Mesodermal cell (in vitro differentiated cells): Measurements from ENCODE around the gene R3HCC1L.

Experiments
- H3K27ac ChIP-seq: 2 replicates; pipeline ENCODE4 v1.7.0; 2013; ENCODE audit warnings: mild to moderate bottlenecking, low read depth, low read length, moderate library complexity; ENCODE audit not compliant: severe bottlenecking
- H3K36me3 ChIP-seq: 2 replicates; pipeline ENCODE4 v1.7.1; 2013; ENCODE audit warnings: mild to moderate bottlenecking, low read length, moderate library complexity; ENCODE audit not compliant: control insufficient read depth, insufficient read depth
- H3K4me1 ChIP-seq: one replicate; pipeline ENCODE4 v1.7.1; 2013; ENCODE audit warnings: mild to moderate bottlenecking, low read length; ENCODE audit not compliant: insufficient read depth, control insufficient read depth, poor library complexity, severe bottlenecking
- H3K4me3 ChIP-seq: 2 replicates; pipeline ENCODE4 v1.7.0; 2013; ENCODE audit warnings: low read length, control low read depth, mild to moderate bottlenecking; ENCODE audit not compliant: insufficient read depth, poor library complexity, severe bottlenecking; ENCODE audit errors: extremely low read depth
- H3K9me3 ChIP-seq: 2 replicates; pipeline ENCODE4 v1.7.1; 2013; ENCODE audit warnings: mild to moderate bottlenecking, low read length, moderate library complexity; ENCODE audit not compliant: control insufficient read depth
- WGBS, 2 experiments: methylation state at CpG; one replicate each; pipeline ENCODE4 v1.1.5; 2013; ENCODE audit warnings: missing lambda C conversion rate in 2 of 2; ENCODE audit not compliant: insufficient coverage in 2 of 2; 5-methylcytosine and 5-hydroxymethylcytosine counted together

Gene R3HCC1L

DNA sequence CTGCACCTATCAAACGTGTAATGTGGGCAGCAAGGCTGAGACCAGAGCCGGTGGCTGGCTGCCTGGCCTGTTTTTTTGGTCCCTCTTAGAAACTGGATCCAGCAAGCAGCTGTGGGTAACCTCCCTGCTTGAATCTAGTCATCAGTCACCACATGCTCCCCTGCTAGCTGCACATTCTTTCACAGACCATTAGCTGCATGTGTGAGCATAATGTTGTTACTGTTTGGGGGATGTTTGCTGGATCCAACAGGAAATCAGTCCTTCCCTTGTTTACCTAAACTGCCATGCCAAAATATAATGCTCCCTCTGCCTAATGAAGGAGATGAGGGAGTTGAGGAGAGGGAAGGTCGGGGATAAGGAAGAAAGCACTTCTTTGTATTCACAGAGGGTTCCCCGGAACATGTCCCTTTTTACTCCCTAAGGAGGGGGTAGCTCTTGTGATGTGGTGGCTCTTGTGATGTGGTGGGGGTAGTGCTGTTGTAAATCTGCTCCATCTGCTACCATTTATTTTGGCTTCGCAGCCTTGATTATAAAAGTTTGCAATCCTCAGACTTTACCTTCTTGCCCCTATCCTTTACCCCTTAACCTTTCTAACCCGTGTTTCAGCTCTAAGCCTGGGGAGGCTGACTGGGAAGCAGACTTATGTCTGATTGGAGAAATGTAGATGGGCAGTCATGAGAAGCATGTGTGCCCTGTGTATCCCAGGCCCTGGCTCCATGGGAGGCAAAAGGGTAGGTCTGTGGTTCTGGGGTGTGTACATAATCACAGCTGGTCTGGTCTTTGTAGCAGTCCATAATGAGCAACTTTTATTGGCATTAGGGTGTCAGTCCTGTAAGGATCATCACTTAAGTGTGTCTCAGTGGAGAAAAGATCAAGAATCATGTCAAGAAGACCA lies 112.7 kb downstream of the R3HCC1L start:
- no peaks in the 10 kb centered on the region for H3K9me3 ChIP-seq
- peaks cover 67% of the 10 kb centered on the region for H3K36me3 ChIP-seq
- H3K27ac ChIP-seq: peak overlapping the region; percentile 80
- H3K4me1 ChIP-seq: peaks cover 18% of the 10 kb centered on the region
- H3K4me3 ChIP-seq: no peak overlapping the region
- WGBS, 2 experiments: 83 to 85% methylated on average over 2 of the region's 6 CpGs

DNA sequence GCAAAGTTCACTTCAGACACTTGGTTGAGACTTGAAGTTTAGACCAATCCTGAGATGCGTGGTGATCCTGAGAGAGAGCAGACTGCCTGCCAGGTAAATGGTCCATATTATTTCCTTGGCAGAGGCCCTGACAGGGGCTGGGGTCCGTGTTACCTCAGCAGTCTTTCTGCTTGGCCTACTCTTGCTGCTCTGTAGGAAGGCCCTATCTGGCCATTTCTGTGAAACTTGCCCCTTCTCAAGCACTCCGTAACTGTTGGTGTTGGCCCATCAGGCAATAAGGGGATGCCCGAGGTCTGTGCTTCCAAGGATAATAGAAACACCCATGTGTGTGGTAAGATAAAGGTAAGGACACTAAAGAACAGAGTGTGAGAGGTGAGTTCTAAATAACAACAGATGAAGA lies 113.6 kb downstream of the R3HCC1L start:
- WGBS, 2 experiments: 89 to 100% methylated on average over 3 to 4 of the region's 4 CpGs
- H3K36me3 ChIP-seq: peaks cover 67% of the 10 kb centered on the region
- peaks cover 18% of the 10 kb centered on the region for H3K4me1 ChIP-seq
- H3K4me3 ChIP-seq: no peak overlapping the region
- no peak overlapping the region for H3K27ac ChIP-seq
- H3K9me3 ChIP-seq: no peaks in the 10 kb centered on the region

DNA sequence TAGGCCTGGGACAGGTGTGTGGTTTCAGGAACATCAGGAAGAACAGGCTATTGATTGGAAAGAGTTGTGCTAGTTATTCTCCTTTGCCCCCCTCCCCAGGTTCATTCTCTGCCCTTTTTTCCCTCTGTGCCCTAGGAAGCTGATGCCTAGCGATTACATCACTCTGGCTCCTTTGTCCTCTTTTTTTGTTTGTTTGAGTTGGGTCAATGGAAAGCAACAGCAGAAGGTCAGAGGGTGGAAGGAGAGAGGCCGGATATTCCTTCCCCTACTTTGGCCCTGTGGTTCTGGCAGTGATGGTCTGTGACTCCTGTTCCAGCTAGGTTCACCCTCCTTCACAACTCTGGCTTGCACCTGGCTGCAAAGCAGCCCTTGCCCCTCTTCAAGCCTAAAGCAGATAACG lies 114.7 kb downstream of the R3HCC1L start:
- Histone ChIP-seq H3K27ac (no peak overlapping the region), H3K36me3 (peaks cover 64% of the 10 kb centered on the region), H3K9me3 (no peaks in the 10 kb centered on the region), H3K4me3 (no peak overlapping the region), H3K4me1 (peaks cover 18% of the 10 kb centered on the region)
- 75 to 88% methylated on average over 1 to 2 of the region's 3 CpGs for WGBS, 2 experiments

DNA sequence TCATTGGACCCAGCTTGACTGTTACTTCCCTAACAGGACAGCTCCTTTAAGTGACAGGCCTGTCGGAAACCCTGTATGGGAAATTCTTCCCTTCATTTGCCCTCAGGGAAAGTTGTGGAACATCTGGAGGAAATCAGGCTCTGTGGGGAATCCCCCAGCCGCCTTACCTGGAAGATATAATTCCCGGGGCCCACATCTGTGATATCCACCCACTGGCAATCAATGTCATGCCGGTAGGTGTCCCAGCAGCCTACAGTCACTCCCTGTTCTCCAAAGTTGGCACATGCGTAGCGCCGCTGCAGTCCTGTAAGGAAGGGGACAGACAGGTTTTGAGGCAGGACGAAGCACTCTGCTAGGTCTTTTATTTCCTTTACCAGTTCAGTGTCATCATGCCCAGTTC lies 116.9 kb downstream of the R3HCC1L start:
- Histone ChIP-seq H3K36me3 (peaks cover 44% of the 10 kb centered on the region), H3K4me3 (no peak overlapping the region), H3K9me3 (no peaks in the 10 kb centered on the region), H3K27ac (no peak overlapping the region), H3K4me1 (peaks cover 12% of the 10 kb centered on the region)
- whole genome bisulfite sequencing, 2 experiments: 94 to 96% methylated on average over 5 to 8 of the region's 8 CpGs

DNA sequence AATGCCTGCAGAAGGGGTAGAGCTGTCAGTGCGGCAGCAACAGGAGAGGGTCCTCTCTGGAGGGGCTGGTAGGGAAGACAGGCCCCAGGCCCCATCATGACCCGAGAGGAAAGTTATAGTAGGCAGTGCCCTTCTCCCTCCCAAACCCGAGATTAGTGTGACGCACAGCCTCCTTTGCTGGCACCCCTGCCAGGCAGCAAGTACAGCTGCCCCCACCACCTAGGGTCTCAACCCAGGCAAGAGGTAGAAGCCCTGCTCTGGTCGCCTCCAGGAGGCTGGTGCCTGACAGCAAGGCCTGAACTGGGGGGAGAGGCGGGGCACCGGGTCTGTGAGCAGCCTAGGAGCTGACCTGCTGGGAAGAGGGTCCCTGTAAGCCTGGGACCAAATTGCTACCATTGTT lies 118.0 kb downstream of the R3HCC1L start:
- peaks cover 1% of the 10 kb centered on the region for H3K4me1 ChIP-seq
- 89 to 98% methylated on average over 6 to 7 of the region's 7 CpGs for WGBS, 2 experiments
- H3K4me3 ChIP-seq: no peak overlapping the region
- no peak overlapping the region for H3K27ac ChIP-seq
- peaks cover 38% of the 10 kb centered on the region for H3K36me3 ChIP-seq
- no peaks in the 10 kb centered on the region for H3K9me3 ChIP-seq

DNA sequence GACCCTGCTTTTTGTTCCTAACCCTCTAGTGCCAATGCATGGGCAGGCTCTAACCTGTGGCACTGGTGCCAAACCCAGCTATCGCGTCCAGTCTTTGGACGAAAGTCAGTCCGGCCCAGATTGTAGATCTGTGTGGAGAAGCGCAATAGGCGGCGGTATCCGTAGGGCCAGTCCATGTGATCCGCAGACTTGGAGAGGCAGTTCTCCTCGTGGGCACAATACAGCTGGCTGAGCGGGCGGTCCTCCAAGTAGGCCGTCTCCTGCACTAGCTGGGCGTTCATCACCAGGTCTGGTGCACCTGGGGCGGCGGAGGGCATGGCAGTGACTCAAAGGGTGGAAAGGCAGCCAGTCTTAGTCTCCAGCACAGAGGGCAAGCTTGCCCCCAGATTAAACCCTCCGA lies 119.0 kb downstream of the R3HCC1L start:
- Histone ChIP-seq H3K9me3 (no peaks in the 10 kb centered on the region), H3K4me1 (no peaks in the 10 kb centered on the region), H3K36me3 (peaks cover 27% of the 10 kb centered on the region), H3K4me3 (no peak overlapping the region), H3K27ac (no peak overlapping the region)
- 84 to 87% methylated on average over 16 to 17 of the region's 17 CpGs for WGBS, 2 experiments

DNA sequence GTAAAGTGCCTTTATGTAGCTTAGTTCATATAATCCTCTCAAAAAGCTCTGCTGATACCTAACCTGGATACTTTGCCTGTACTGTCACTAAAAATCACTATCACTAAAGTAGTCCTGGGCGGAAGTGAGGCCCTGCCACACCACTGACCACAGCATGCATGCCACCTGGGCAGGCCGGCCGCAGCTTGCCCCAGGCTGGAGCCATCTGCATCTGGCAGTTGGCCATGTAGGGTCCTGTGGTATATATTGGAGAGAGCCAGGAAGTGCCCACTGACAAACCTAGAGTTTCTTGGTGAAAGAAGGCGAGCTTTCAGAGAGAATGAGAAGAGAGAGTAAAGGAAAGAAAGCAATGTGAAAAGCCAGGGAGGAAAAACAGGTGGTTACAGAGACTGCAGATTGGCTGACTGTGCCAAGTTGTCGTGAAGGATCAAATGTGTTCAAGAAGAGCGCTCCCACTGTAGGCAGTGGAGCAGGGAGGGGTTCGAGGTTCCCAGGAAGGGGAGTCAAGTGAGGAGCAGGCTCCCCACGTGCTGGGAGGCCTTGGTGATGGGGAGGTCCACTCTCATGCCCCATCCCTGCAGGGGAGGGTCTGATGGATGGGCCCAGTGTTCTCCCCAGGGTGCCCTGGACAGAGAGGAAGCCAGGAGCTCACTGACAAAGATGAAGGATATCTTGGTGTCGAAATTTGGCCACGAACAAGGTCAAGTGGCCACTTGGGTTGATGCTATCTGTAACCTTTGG lies 119.9 kb downstream of the R3HCC1L start:
- Histone ChIP-seq H3K9me3 (no peaks in the 10 kb centered on the region), H3K4me1 (no peaks in the 10 kb centered on the region), H3K36me3 (peaks cover 19% of the 10 kb centered on the region), H3K4me3 (no peak overlapping the region), H3K27ac (no peak overlapping the region)
- 95 to 96% methylated on average over 7 to 8 of the region's 10 CpGs for WGBS, 2 experiments

DNA sequence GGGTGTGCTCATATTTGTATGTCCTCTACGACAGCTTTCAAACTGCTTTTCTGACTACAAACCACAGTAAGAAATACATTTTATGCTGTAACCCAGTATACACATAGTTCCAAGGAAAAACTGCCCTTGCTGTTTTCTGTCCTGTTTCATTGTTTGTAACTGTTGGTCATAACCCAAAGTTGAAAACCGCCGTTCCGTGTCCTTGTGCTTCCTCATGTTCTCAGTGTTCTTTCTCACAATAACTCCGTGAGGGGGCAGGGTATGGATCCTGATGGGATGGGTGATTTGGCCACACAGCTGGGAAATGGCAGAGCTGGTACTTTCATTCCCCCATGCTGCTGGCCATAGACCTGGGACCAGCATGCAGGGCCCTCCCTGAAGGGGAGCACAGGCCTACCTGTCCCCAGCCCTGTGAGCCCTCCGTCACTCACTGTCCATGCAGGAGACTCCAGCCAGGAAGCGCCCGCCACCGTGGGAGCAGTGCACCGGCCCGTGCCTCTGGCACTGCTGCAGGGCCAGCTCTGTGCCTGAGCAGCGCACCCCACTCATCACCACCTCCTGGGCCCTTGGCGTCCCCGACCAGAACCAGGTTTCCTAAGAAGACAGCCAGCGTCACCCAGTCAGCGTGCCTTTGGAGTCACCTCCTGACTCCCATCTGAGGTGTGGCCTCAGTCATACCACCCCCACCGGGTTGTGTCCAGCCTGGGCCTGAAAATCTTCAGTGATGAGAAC lies 120.9 kb downstream of the R3HCC1L start:
- no peak overlapping the region for H3K4me3 ChIP-seq
- H3K9me3 ChIP-seq: no peaks in the 10 kb centered on the region
- H3K27ac ChIP-seq: no peak overlapping the region
- peaks cover 10% of the 10 kb centered on the region for H3K36me3 ChIP-seq
- 93 to 98% methylated on average over 12 to 14 of the region's 17 CpGs for WGBS, 2 experiments
- peaks cover 4% of the 10 kb centered on the region for H3K4me1 ChIP-seq

DNA sequence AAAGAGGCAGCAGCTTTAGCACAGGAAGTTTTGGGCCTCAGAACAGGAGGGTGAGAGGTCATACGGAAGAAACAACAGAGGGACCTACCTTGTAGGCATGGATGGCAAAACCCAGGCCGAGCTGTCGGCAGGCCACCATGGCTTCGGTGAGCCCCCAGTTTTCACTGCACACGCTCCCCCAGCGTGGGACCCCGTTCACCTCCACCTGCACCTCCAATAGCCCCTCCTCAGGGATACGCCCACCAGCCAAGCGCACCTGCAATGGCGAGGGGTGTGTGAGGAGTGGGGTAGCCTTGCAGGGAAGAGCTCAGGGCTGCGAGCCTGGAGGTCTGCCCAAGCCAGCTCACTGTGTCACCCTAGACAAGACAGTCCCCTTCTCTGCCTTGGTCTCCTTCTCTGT lies 122.2 kb downstream of the R3HCC1L start:
- Histone ChIP-seq H3K9me3 (no peaks in the 10 kb centered on the region), H3K4me1 (peaks cover 6% of the 10 kb centered on the region), H3K36me3 (no peaks in the 10 kb centered on the region), H3K27ac (no peak overlapping the region), H3K4me3 (no peak overlapping the region)
- 93 to 98% methylated on average over 5 to 6 of the region's 11 CpGs for WGBS, 2 experiments

DNA sequence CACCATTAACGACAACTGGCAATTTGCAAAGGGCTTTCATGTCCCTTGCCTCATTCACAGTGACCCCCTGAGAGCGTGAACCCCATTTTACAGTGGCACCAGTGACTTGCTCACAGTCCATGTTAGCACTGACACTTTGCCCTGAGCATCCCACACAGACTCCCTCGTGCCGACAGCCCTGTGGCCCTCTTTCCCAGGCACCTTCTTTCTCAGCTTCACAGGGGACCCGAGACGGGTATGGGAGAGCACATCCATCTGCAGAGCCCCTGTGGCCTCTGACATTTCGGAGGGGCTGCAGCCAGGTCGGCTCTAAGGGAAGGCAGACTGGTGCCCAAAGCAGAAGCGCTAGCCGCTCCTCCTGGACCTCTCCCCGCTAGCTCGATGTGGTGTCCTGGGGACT lies 122.7 kb downstream of the R3HCC1L start:
- Histone ChIP-seq H3K9me3 (no peaks in the 10 kb centered on the region), H3K27ac (no peak overlapping the region), H3K36me3 (no peaks in the 10 kb centered on the region), H3K4me3 (no peak overlapping the region), H3K4me1 (peaks cover 6% of the 10 kb centered on the region)
- WGBS, 2 experiments: 93 to 96% methylated on average over 12 of the region's 12 CpGs
